Activated T-cell treated with anti-CD3 and anti-CD28 coated beads, Interleukin-2, amount 50 U/mL, for 48 hours (primary cell): ENCODE results near the gene NMNAT2.

ENCODE experiments used
- DNase-seq, 2 experiments: peaks; one replicate each; pipeline ENCODE4 v3.0.0-alpha.2; 2020

NMNAT2 gene

DNA sequence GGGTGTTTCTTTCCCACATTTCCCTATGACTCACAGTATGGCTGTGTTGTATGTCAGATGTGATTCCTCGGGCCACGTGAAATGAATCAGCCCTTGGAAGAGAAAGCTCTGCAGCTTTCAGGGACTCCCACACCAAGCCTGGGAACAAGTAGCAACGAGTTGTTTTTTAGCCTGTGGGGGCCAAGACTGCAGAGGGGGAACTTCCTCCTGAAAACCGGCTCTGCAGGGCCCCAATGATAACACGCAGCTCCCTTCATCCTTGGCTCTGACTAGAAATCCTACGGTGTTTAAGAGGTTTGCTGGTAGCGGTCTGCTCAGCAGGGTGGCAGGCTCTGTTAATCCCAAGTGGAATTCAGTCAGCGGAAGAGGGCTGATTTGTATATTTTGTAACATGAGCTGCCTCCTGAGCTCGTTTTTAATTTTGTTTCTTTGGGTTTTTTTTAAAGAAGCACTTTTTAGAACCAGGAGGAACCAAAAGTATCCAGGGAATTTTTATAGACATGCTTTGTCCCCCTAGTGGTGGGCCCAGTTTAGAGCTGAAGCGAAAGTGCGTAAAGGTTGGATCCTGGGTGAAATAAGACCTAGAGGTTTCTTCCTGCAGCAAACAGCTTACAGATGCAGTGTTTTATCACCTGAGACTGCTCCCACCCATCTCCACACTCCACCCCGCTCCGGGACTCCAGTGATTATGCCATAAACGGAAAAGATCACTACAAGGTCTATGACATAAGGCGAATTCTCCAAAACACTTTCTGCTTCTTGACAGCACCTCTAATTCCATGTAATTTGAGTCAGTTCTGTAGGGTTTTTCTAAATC is 183.3 kb downstream of the NMNAT2 start:
- DNase-seq: no peak

DNA sequence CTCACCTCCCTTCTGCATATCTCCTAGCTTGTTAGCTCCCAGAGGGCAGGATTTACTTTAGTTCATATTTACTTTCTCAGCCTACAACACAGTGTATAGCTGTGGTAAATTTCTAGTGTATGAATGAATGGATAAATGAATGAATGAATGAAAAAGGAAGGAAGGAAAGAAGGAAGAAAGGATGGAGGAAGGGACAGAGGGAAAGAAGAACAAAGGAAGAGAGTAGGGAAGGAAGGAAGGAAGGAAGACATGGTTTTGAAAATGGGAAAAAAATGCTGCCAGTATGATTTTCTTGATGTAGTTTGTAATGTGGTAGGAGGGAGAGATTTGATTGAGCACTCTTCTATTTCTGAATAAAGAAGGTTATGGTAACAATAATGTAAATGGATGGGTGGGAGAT is 185.1 kb downstream of the NMNAT2 start:
- DNase-seq: no peak

DNA sequence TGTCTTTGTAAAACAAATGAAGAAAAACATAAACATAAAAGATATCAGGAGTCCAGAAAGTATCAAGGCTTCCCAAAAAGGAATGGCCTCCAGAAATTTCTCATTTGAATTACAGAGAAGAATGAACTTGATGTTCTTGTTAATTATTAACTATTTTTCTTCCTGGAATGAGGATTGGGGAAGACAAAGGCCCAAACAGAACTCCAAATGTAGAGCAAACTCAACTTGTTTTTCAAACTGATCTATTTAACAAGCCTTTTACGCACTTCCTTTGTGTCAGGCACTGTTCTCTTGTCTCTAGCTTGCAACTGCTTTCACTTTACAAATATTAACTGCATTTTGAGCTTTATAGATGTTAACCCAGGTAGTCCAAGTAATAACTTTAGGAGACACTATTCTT is 186.6 kb downstream of the NMNAT2 start:
- DNase-seq: no peak

DNA sequence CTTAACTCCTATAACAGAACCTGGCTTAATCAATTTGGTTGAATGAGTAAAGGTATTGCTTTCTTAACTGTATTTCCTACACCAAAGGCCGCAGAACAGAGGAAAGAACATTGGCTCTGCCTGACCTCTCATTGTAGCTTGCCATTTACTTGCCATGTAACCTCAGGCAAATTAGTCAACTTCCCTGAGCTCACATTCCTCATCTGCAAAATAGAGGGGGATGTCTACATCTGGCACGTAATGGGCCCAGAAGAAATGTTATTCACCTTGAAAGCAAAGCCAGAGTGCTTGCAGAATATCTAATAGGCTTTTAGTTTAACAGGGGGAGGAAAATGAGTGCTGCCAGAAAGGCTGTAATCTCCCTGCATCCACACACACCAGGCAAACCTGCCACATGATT is 187.8 kb downstream of the NMNAT2 start:
- no peak for DNase-seq

DNA sequence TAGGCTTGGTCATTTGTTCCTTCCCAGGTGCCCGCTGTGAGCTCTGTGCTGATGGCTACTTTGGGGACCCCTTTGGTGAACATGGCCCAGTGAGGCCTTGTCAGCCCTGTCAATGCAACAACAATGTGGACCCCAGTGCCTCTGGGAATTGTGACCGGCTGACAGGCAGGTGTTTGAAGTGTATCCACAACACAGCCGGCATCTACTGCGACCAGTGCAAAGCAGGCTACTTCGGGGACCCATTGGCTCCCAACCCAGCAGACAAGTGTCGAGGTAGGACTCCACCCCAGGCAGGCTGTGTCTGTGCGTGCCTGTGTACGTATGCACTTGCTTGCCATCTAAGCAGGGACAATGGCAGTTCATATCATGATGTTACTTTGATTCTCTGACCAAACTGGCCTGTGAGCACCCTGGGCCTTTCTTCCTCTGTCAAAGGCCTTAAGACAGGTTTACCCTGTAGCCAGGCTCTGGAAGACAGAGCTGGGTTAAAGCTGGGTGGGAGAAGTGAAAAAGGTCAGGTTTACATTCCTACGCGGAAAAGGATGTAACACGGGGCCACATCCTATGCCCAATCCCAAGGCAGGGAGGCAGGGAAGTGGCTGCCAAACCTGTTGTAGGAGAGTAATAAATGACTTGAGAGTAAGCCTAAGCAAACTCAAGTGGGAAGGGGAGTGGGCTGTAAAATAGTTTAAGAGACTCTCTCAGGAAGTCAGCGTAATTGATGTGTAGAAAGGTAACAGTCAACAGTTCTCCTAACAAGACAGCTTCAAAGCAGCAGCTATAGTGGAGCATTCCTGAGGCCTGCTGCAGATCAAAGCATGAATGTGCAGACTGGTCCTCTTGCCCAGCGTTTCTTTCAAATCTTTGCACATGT is 189.6 kb downstream of the NMNAT2 start:
- DNase-seq: no peak

DNA sequence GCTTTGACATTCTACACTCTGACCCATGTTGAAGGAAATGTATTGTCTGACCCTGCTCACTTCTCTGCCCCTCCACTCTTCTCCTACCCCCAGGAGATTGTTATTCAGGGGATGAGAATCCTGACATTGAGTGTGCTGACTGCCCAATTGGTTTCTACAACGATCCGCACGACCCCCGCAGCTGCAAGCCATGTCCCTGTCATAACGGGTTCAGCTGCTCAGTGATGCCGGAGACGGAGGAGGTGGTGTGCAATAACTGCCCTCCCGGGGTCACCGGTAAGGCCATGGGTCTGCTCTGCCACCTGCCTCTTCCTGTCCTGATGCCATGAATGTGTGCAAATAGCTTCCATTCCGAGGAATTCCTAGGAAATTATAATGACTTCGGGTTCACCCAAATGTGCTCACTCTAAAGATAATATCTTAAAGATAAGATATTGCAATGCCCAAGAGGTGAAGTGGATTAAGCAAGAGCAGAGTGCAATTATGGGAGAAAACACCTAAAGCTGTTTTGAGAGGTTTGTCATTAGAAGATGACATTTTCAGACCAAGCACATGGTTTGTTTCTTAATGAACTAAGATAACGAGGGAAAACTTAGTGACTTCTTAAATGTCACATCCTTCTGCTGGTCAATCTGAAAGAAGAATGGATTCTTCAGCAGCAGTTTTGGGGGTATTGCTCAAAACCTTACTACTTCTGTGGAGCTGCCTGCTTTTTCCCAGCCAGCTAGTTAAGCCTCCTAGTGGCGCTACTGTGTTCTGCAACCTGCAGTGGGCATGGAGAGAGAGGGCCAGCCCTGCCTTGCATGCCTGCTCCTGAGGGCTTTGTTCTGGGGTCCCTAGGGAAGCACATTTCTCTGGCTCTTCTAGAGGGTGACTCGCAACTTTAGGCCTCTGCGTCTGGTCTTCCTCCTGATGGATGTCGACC is 190.5 kb downstream of the NMNAT2 start:
- peak; percentile 61 to 64 for DNase-seq

DNA sequence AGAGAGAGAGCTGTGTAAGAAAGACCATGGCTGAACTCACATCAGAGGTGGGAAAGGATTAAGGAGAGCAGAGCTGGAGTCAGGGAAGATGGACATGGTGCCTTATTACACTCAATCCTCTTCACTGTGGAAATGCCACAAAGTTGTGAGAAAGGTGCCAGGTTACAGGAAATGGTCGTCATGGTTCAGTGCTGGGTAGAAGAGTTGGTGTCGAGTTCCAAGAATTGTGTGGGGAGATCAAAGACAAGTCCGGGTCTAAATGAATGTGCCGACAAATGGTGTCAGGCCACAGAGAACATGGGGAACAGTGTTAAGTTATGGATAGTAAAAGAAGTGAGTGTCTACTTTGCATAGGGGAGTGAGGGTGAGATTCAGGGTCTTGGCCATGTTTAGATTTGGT is 191.2 kb downstream of the NMNAT2 start:
- no peak for DNase-seq

DNA sequence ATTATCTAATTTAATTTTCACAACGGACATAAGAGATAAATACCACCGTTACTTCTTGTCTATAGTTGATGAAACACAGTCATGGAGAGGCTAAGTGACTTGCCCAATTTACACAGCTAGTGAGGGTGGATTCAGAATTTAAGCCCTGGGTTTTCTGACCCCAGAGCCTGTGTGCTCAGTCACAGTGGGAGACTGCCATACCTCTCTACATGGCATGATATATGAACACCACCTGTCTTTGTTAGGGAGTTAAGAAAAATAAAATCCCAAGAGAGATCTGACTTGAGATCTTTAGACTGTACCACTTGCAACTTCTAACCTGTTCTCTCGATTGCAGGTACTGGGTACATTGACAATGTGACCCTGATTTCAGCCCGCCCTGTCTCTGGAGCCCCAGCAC is 191.8 kb downstream of the NMNAT2 start:
- DNase-seq: no peak

DNA sequence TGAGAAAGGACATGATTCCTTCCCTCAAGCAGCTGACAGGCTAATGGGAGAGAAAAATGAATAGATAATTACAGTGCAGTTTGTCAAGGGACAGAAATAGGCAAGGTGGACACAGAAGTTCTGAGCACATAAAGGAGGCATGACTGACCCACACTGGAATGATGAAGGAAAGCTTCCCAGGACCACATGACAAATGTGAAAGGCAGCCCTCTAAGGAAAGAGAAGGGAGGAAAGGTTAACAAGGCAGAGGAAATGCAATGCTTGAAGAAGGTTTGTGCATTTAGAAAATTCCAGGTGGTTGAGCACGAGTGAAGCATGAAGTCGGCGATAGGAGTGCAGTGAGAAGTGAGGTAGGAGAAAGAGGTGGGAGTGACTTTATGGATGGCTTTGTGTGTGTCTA is 194.7 kb downstream of the NMNAT2 start:
- no peak for DNase-seq

DNA sequence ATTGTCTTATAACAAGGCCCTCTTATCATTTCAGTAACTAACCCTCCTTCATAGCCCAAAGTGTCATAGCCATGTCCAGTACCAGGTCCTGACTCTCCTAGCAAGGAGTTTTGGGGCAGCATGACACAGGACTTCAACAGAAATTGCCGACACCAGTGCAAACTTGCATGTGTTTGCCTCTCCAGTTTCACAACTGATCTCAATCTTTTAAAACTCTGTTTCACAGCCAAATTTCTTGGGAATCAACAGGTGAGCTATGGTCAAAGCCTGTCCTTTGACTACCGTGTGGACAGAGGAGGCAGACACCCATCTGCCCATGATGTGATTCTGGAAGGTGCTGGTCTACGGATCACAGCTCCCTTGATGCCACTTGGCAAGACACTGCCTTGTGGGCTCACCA is 195.3 kb downstream of the NMNAT2 start:
- no peak for DNase-seq

DNA sequence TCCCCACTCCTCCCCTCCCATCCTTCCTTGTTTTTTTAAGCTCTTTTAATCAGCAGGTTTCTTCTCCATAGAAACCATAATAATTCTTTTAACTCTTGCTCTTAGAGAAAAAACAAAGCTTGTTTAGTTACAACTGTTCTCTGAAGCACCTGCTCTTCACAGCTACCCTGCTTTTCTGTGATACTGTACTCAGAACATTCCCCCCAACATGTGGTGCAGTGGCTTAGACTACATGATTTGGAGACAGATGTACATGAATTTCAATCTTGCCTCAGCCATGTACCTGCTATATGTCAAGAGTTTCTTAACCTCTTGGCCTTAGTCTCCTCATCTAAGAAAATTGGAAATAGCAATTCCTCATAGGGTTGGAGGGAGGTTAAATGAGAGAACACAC is 198.6 kb downstream of the NMNAT2 start:
- DNase-seq: no peak

DNA sequence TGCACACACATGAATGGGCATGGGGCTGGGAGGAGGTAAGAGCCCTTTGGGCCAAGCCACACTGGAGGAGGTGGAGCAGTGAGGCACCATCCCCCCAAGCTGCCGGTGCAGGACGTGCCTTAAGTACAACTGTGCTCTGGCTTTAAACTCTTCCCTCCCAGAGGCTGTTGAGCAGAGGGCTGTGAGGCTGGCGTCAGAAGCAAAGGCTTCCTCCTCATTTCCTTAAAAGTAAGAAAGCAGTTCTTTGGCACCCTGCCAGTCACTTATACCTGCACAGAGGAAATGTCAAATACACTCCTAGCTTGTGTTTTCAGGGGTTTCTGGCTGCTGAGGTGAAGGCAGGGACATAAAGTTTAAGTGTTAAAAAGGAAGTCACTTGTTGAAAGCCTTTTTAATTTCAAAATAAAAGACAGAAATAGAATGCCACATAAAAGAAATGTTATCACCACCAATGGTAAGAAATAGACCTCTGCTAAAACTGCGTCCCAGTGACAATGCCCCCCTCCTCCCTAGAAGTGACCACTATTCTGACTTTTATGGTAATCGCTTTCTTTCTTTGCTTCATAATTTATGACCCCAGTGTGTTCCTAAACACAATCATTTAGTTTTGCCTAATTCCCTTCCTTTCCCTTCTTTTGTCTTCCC is 199.1 kb downstream of the NMNAT2 start:
- DNase-seq: peak in 1 of 2 experiments; percentile 33

DNA sequence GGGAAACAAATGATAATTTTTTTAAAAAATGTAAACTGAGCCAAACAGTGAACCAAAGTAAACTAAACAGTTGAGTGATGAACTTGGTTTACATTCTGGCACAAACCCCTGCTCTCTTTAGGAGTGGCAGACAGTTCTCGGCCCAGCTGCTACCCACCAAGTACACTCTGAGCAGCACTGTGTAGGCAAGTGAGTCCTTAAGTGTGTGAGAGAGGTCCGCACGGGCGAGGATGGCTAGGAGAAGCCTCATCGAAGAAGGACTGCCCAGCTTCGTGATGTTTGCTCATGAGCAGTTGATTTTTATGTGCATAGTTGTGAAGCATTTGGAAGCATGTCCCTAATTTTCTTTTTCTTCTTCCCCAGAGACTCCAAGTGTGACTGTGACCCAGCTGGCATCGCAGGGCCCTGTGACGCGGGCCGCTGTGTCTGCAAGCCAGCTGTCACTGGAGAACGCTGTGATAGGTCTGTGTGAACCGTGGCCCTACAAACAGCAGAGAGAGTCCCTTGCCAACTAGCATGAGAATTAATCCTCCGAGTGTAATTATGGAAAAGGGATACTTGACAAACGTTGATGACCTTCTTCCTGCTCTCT is 200.1 kb downstream of the NMNAT2 start:
- no peak for DNase-seq

DNA sequence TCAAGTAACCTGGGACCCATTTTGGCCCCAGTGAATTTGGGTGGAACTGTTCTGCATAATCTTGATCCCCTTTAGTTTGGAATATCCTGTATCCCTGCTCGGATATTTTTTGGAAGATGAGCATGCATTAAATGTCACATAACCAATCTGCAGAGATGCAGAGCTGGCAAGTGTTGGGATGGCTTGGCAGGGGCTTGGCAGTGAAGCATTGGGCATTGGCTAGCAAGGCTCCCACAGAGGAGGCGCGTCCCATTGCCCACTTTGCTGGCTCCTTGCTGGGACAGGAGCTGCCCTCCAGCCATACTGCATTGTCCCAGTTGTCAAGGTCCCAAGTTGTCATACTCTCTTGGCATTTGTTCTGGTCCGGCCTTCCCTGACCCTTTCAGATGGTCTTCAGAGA is 202.2 kb downstream of the NMNAT2 start:
- no peak for DNase-seq

DNA sequence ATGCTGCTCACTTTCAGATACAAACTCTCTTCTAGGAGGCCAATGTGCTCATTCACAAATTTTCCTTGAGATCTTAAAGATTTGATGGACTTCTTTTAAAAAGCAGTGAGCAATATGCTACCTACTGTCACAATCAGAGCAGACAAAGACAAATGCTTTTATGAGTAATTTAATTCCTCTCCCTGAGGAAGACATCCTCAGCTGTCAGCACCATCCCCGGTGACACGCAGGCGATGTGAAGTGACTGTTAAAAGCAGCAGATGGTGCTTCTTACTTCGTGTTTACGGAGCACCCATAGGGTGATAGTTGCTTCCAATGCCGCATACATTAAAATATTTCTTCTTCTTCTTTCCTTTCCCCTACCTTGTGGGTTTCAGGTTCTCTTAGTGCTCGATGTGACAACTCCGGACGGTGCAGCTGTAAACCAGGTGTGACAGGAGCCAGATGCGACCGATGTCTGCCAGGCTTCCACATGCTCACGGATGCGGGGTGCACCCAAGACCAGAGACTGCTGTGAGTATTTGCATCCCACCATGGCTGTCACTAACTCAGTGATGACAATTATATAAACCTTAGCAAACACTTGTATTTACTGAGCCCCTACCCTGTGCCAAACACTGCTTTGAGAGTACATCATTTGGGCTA is 203.0 kb downstream of the NMNAT2 start:
- DNase-seq: no peak

DNA sequence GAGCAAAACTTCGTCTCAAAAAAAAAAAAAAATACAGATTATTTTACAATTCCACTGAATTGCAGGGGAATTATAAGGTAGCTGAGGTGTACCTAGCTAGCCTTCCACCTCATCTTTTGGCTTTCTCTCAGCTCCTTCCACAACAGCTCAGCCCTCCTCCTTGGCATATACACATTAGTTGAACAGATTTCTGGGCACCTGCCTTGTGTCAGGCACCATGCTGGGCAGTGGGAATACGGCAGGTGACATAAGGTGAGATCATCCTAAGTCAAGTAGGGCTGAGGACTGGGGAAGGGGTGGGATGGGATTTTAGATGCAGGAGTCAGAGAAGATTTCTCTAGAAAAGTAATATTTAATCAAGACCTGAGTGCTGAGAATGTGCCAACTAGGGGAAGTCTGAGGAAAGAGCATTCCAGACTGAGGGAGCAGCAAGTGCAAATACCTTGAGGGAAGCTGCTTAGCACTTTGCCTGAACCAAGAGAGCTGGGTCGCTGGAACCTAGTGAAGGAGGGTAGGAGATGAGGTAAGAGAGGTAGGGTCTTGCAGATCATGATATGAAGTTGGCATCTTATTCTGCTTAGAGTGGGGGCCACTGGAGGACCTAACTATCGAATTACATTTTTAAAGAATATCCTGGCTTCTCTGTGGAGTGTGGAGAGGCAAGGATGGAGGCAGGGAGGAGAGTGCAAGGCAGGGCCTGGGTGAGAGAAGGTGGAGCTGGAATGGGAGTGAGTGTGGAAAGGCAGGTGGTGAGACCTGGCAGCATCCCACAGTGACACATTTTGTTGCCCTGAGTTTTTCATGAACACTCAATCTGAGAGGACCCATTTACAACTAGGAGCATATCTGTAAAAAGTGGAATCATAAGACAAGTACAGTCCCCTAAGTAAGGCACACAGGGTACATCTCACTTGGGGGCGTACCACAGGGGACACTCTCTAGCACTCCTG is 203.9 kb downstream of the NMNAT2 start:
- DNase-seq: no peak

DNA sequence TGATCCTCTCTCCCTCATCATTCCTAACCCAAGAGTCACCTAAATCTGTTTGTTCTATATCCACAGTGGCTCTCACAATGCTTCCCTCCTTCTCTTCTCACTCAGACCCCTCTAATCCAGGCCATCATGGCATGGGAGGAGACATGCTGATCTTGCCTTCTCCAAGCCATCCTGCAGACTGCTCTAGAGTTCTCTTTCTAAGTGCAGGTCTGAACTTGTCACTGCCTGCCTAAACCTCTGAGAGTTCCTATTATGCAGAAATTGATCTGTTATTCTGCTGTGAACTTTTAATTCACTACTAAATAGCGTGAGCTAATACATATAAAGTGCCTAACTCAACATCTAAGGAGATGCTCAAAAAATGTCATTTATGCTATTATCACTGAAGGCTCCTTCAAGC is 205.3 kb downstream of the NMNAT2 start:
- no peak for DNase-seq

DNA sequence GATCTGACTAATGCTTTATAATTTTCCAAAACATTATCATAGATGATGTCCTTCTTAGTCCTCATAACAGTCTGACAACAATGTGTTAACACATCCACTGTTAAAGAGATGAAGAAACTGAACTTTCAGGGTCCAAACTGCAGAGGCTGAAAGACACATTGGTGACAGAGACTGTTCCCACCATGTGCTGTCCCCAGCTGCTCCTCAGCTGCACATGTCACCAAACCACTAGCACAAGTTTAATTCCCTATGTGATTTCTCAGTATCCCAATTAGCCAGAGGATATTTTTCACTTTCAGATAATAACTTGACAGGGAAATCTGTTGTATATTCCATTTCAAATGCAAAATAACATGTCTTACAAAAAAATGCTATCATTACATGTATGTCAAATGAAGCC is 207.5 kb downstream of the NMNAT2 start:
- DNase-seq: no peak

DNA sequence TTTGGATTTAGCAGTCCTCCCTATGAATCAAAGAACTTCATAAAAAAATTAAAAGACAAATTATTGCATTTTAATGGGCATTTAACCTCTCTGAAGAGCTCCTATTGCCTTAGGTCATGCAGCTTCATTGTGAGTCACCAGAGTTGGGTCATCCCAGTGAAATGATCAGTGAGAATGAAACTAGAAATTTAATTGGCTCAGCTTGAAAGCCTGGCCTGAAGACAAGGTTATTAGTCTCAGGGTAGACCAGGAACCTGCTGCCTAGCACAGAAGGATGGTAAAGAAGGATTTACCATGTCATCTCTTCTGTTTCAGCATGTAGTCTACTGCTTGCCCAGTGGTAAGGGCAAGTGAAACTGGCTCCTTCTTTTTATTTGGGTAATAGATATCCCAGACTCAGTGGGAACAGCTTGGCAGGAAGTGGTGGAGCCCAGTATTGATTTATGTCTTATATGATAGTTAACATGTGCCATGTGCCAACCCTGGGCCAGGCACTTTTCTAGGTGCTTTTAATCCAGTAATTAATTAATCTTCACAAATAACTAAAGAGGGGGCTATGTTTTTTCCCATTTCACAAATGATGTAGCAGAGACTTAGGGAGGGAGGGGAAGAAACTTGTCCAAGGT is 208.5 kb downstream of the NMNAT2 start:
- DNase-seq: no peak

DNA sequence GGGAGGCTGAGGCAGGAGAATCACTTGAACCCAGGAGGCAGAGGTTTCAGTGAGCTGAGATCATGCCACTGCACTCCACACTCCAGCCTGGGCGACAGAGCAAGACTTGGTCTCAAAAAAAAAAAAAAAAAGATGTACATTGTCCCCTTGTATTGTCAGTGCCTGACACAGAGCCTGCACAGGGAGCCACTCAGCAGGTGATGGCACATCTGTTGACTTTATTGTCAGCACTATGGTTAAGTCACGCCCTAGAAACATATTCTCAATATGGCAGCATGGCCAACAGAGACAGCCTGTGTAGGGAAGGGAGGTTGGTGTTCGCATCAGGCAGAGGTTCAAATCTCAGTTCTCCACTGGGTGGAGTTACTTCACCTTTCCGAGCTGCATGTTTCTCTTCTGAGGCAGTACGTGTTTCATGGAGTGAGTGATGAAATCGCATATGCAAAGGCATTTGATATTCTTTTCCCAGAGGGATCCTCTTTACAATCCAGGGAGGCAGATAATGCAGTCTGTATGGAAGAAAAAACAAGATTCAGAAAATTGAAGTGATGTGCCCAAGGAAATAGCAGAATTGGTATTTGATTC is 211.6 kb downstream of the NMNAT2 start:
- DNase-seq: no peak
